ENCODE results near the gene ZNF775.

The ZNF775 gene

DNA sequence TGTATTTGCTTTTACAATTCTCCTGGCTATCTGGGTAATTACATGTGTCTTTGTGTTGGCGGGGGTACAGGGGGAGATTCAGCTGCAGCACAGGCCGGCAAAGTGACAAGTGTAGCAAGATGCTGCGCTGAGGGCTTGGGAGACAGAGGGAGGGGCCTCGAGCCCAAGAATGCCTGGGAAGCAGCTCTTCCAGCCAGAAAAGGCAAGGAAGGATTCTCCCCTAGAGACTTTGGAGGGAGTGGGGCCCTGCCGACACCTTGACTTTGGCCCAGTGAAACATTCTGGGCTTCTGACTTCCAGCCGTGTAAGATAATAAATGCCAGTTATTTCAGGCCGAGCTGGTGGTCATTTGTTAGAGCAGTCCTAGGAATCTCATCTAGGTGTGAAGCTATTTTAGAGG, 17.7 kb upstream of the ZNF775 start:
- TF ChIP-seq, protein P1, sequence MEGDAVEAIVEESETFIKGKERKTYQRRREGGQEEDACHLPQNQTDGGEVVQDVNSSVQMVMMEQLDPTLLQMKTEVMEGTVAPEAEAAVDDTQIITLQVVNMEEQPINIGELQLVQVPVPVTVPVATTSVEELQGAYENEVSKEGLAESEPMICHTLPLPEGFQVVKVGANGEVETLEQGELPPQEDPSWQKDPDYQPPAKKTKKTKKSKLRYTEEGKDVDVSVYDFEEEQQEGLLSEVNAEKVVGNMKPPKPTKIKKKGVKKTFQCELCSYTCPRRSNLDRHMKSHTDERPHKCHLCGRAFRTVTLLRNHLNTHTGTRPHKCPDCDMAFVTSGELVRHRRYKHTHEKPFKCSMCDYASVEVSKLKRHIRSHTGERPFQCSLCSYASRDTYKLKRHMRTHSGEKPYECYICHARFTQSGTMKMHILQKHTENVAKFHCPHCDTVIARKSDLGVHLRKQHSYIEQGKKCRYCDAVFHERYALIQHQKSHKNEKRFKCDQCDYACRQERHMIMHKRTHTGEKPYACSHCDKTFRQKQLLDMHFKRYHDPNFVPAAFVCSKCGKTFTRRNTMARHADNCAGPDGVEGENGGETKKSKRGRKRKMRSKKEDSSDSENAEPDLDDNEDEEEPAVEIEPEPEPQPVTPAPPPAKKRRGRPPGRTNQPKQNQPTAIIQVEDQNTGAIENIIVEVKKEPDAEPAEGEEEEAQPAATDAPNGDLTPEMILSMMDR (IDR thresholded peaks at IDR 0.05; ENCODE audit: low read depth, low read length, missing control alignments) = no peak
- H3K4me3 ChIP-seq (replicated peaks; ENCODE audit: low read depth, low read length) = no peak overlapping the region
- no peak for DNase-seq (ENCODE audit: extremely low read depth, low read depth)

DNA sequence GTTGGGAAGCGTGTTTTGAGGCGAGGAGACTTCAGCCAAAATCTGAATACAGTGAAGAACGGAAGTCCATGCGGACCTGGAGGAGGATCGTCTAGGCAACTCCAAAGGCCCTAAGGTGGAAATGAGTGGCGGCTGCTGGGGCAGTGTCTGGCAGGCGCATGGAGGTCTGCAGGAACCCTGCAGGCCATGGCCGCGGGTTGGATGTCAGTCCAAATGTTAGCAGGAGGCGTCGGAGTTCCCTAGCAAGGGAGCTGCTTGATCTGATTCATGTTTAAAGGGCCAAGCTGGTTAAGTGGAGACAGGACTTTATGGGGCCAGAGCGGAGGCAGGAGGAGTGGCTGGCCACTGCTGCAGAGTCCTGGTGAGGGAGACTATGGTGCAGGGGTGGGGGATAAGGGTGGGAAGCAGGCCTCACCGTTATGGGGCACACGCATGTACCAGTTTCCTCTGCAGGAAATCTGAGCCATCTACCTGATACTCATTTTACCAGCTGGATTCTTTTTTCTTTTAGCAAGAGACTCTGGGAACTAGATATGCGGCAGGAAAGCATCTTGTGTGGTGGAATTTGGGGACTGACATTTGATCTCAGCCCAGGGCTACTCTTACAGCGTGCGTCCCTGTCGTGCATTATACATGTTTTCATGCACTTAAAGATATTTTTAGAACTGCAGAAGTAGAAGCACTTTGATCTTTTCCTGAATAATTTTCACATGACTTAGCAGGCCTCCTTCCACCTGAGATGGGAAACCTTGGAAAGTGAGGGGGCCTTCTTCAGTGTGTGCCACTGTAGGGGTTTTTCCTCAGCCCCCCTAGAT, 17.1 kb upstream of the ZNF775 start:
- no peak overlapping the region for H3K4me3 ChIP-seq (replicated peaks; ENCODE audit: low read depth, low read length)
- no peak for DNase-seq (ENCODE audit: extremely low read depth, low read depth)
- TF ChIP-seq, protein P1 (IDR thresholded peaks at IDR 0.05; ENCODE audit: low read depth, low read length, missing control alignments) = no peak

DNA sequence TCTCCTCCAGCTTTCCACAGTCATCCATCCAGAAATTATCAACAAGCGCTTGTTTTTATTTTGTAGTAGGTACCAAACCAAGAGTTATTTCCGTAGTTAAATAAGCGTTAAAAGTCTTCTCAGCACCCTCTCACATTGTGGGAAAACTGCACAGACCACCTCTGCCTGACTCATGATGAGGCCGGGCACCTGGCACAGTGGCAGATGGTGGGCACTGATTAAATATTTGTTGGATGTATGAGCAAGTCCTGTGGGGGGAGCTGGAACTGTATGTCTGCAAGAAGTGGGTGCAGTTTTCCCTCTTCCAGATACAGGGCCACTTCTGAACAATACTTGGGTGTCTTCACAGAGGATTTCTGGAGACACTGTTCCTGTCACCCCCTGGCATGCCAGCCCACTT, 15.8 kb upstream of the ZNF775 start:
- no peak overlapping the region for H3K4me3 ChIP-seq (replicated peaks; ENCODE audit: low read depth, low read length)
- no peak for DNase-seq (ENCODE audit: extremely low read depth, low read depth)
- TF ChIP-seq, protein P1 (IDR thresholded peaks at IDR 0.05; ENCODE audit: low read depth, low read length, missing control alignments) = no peak

DNA sequence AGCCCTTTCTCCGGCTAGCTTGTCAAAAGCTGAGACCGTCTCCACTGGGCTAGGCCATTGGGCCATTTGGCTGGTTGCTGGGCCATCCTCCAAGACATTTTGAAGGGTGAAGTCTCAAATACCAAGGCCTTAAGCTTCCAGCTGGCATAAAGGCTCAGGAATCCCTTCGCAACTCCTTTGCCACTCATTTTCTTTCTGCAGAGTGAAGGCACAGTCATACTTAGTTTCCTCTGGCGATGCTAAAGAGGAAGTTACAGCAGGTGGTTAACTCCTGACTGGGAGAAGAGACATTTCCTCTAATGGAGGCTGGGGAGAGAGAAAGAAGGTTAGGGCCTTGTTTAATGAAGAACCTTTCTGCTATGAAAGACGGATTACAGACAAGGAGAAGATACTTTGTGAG, 15.3 kb upstream of the ZNF775 start:
- no peak for DNase-seq (ENCODE audit: extremely low read depth, low read depth)
- no peak overlapping the region for H3K4me3 ChIP-seq (replicated peaks; ENCODE audit: low read depth, low read length)
- TF ChIP-seq, protein P1 (IDR thresholded peaks at IDR 0.05; ENCODE audit: low read depth, low read length, missing control alignments) = no peak

DNA sequence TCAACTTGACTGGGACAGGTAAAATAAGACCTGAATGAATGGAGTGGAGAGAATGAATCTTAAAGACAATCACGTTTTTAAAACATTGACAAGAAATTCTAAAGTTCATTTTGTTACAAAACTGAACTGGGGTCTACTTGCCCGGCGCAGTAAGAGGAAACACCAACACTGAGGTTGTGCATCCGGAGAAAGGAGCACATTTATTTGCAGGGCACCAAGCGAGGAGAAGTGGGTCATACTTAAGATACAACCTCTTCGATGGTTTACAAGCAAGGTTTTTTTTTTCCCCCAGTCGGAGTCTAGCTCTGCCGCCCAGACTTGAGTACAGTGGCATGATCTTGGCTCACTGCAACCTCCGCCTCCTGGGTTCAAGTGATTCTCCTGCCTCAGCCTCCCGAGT, 13.9 kb upstream of the ZNF775 start:
- no peak overlapping the region for H3K4me3 ChIP-seq (replicated peaks; ENCODE audit: low read depth, low read length)
- DNase-seq (ENCODE audit: extremely low read depth, low read depth) = no peak
- TF ChIP-seq, protein P1 (IDR thresholded peaks at IDR 0.05; ENCODE audit: low read depth, low read length, missing control alignments) = no peak

DNA sequence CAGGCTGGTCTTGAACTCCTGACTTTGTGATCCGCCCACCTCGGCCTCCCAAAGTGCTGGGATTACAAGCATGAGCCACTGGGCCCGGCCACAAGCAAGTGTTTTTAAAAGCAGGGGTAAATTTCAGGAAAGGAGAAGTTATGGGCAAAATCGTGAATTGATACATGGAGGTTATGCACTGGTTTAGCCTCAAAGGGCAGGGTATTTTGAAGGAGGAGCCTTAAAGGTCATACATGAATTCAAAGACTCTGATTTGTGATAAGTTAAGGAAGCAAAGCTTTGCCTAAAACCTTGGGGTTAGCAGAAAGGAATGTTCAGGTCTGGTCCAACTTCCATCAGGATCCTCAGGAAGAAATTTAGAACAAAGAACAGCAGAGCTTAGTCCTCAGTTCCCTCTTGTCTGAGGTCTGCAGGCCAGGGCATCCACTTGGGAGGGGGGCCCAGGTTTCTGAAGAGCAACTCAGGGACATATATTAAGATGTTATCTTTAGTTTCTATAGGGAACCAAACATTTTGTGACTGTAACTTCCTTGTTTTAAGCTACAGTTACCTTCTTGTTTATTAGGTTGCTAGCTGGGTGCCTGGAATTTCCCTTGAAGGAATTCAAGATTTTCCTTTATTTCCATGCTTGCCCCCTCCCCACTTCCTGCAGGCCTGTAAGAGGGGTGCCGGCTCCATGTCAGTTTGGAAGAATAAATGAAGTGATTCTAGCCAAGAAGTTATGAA, 13.3 kb upstream of the ZNF775 start:
- TF ChIP-seq, protein P1 (IDR thresholded peaks at IDR 0.05; ENCODE audit: low read depth, low read length, missing control alignments) = no peak
- no peak for DNase-seq (ENCODE audit: extremely low read depth, low read depth)
- no peak overlapping the region for H3K4me3 ChIP-seq (replicated peaks; ENCODE audit: low read depth, low read length)
